Endothelial cell of umbilical vein (primary cell): Measurements from ENCODE around the gene CD109. TPM values are rescaled to one million over a fixed set of nuclear protein-coding genes. Genes with fewer than 3 reads are reported as not detected.
"Not testable (repeated sequence)": the region's sequence is repeated elsewhere in the genome, so short reads cannot be mapped to it uniquely, and the experiment has no call there.

Experiments
- BruUV-seq: library from RNA; stranded (reverse); fragments of 400-500 nt; replicated peaks from 2 replicates; lab custom pipeline; 2021; lab: Mats Ljungman, UMichigan
- CTCF ChIA-PET: fragments of 300-600, 350-600 bp; sonication (Branson Sonifier 250); formaldehyde crosslinking; loops from one replicate; lab custom pipeline; 2021; ENCODE audit warnings: antibody characterized with exemption, inconsistent platforms; lab: Charles Lee
- POLR2A ChIA-PET: fragments of 300-600, 350-600 bp; sonication (Branson Sonifier 250); formaldehyde crosslinking; loops from one replicate; lab custom pipeline; 2021; ENCODE audit warnings: antibody characterized with exemption, inconsistent platforms; lab: Charles Lee
- DNase-seq: peaks from one replicate; pipeline ENCODE4 v3.0.0-alpha.2; 2011; ENCODE audit warnings: low read depth, low spot score
- FAIRE-seq: peaks from 2 replicates; lab custom pipeline; 2011; peaks lifted over from hg19 to GRCh38; lab: Jason Lieb, UNC
- H2AFZ ChIP-seq: 2 replicates; pipeline ENCODE4 v1.6.0; 2012; ENCODE audit warnings: low read depth, low read length, control low read depth, inconsistent platforms
- H3K27ac ChIP-seq: 2 replicates; pipeline ENCODE4 v1.5.1; 2011; ENCODE audit warnings: low read depth, mild to moderate bottlenecking, control low read depth, low read length, moderate library complexity; ENCODE audit not compliant: insufficient read depth
- H3K27me3 ChIP-seq, 2 experiments: 2 replicates each; pipeline versions ENCODE4 v1.6.0 to v1.6.1; 2011; ENCODE audit warnings: low read length in 2 of 2, mixed read lengths in 1 of 2; ENCODE audit not compliant: control insufficient read depth in 2 of 2, insufficient read depth in 2 of 2
- H3K36me3 ChIP-seq, 2 experiments: 2 replicates in 1 of 2; 3 replicates in 1 of 2; pipeline ENCODE4 v1.5.1; 2011; ENCODE audit warnings: low read length in 2 of 2, mild to moderate bottlenecking in 1 of 2, moderate library complexity in 1 of 2; ENCODE audit not compliant: control insufficient read depth in 2 of 2, insufficient read depth in 2 of 2; ENCODE audit errors: extremely low read depth in 1 of 2
- H3K4me1 ChIP-seq: 3 replicates; pipeline ENCODE4 v1.5.1; 2011; ENCODE audit warnings: mild to moderate bottlenecking, low read length; ENCODE audit not compliant: control insufficient read depth, insufficient read depth; ENCODE audit errors: extremely low read depth
- H3K4me2 ChIP-seq: 2 replicates; pipeline ENCODE4 v1.6.1; 2011; ENCODE audit warnings: low read length, control low read depth, mixed read lengths; ENCODE audit not compliant: insufficient read depth
- H3K4me3 ChIP-seq, 3 experiments: fragments of 200-600 bp in 1 of 3; sonication (generic), shearing (Covaris generic) in 1 of 3; replicated peaks in 1 of 3; 2 replicates each; pipeline ENCODE4 v1.5.1; 2011 to 2016; ENCODE audit warnings: control low read depth in 3 of 3, low read length in 3 of 3, mild to moderate bottlenecking in 2 of 3, inconsistent platforms in 1 of 3, low read depth in 1 of 3, moderate library complexity in 1 of 3; ENCODE audit not compliant: insufficient read depth in 1 of 3
- H3K79me2 ChIP-seq: 2 replicates; pipeline ENCODE4 v1.6.0; 2012; ENCODE audit warnings: low read length, inconsistent platforms; ENCODE audit not compliant: control insufficient read depth, insufficient read depth
- H3K9ac ChIP-seq: replicated peaks from 2 replicates; pipeline ENCODE3; 2011; ENCODE audit warnings: low read length, control low read depth; ENCODE audit not compliant: insufficient read depth; ENCODE audit errors: extremely low read depth
- H3K9me1 ChIP-seq: replicated peaks from 3 replicates; pipeline ENCODE4 v1.6.0; 2011; ENCODE audit warnings: mild to moderate bottlenecking, low read length; ENCODE audit not compliant: control insufficient read depth, insufficient read depth; ENCODE audit errors: extremely low read depth
- H3K9me3 ChIP-seq: replicated peaks from 2 replicates; pipeline ENCODE4 v1.5.1; 2012; ENCODE audit warnings: low read length, inconsistent platforms; ENCODE audit not compliant: control insufficient read depth, insufficient read depth
- H4K20me1 ChIP-seq: replicated peaks from 2 replicates; pipeline ENCODE3; 2011; ENCODE audit warnings: mild to moderate bottlenecking, low read length; ENCODE audit not compliant: control insufficient read depth, insufficient read depth; ENCODE audit errors: extremely low read depth
- CTCF ChIP-seq, 2 donors: IDR thresholded peaks; 1 replicate in 1 of 2; 2 replicates in 1 of 2; pipeline ENCODE4 v1.5.1; 2011; ENCODE audit warnings: low read length in 2 of 2, mild to moderate bottlenecking in 2 of 2, moderate library complexity in 2 of 2, control low read depth in 1 of 2, inconsistent platforms in 1 of 2, low read depth in 1 of 2; ENCODE audit not compliant: insufficient read depth in 1 of 2; ENCODE audit errors: extremely low read depth in 1 of 2
- EZH2 ChIP-seq: IDR thresholded peaks from 2 replicates; pipeline ENCODE4 v1.6.1; 2012; ENCODE audit warnings: borderline replicate concordance, low read depth, mild to moderate bottlenecking, moderate library complexity, low read length, inconsistent platforms; ENCODE audit not compliant: severe bottlenecking
- FOS ChIP-seq: IDR thresholded peaks from 2 replicates; pipeline ENCODE4 v1.6.1; 2011; ENCODE audit warnings: mild to moderate bottlenecking, low read length, moderate library complexity, borderline replicate concordance; ENCODE audit not compliant: insufficient read depth
- GATA2 ChIP-seq: IDR thresholded peaks from 2 replicates; pipeline ENCODE4 v1.7.0; 2011; ENCODE audit warnings: low read depth, mild to moderate bottlenecking, moderate library complexity, mixed read lengths, low read length; ENCODE audit not compliant: insufficient read length, insufficient read depth
- JUN ChIP-seq: IDR thresholded peaks from 2 replicates; pipeline ENCODE4 v1.6.1; 2011; ENCODE audit warnings: borderline replicate concordance, low read depth; ENCODE audit not compliant: insufficient read length, insufficient read depth
- MAX ChIP-seq: IDR thresholded peaks from 2 replicates; pipeline ENCODE4 v1.6.1; 2011; ENCODE audit not compliant: insufficient read depth, insufficient read length
- MYC ChIP-seq: IDR thresholded peaks from one replicate; pipeline ENCODE4 v1.6.1; 2011; ENCODE audit warnings: mild to moderate bottlenecking, low read depth, low read length
- POLR2A ChIP-seq: IDR thresholded peaks from 2 replicates; pipeline ENCODE4 v1.6.1; 2012; ENCODE audit warnings: low read depth, mild to moderate bottlenecking, control low read depth, low read length
- POLR2AphosphoS5 ChIP-seq: IDR thresholded peaks from 2 replicates; pipeline ENCODE4 v1.6.1; 2012; ENCODE audit warnings: low read depth, mild to moderate bottlenecking, control low read depth, low read length, moderate library complexity; ENCODE audit not compliant: insufficient read depth
- dilution Hi-C: fragments of 300-500 bp; cut with MboI; formaldehyde crosslinking; loops from one replicate; pipeline ENCODE4 v1.15.0; 2019; ENCODE audit warnings: low sequenced_read_pairs; ENCODE audit not compliant: extremely low pct_ligation_motif_present
- intact Hi-C: fragments of 100-400 bp; cut with micrococcal nuclease; formaldehyde crosslinking; loops from one replicate; pipeline ENCODE4 v1.10.0; 2022
- polyA plus RNA-seq, 4 experiments: library from polyadenylated mRNA; depleted of rRNA in 3 of 4; stranded (reverse) in 3 of 4; unstranded in 1 of 4; fragments of >200 nt; gene quantifications; 2 replicates each; pipeline versions ENCODE4 v1.2.1 to v1.2.3, GENCODE V29; 2011 to 2012; ENCODE audit warnings: missing spikeins in 1 of 4
- total RNA-seq: library from RNA; stranded (reverse); gene quantifications from 2 replicates; pipeline ENCODE4 v1.2.3, GENCODE V29; 2021

The CD109 gene
- total and polyA plus RNA-seq, 2 donors (not counting 3 experiments of a cell fraction or from before 2014, with no cell fraction given): 33.9 to 107 TPM

GRCh38 chr6:73832313-73832712, 136.3 kb downstream of the CD109 start:
- no peaks in the 10 kb centered on the region for H3K9me3 ChIP-seq
- ChIA-PET POLR2A (no interaction called here), CTCF (no interaction called here)
- no peak overlapping the region for H3K4me3 ChIP-seq
- H3K4me1 ChIP-seq: no peaks in the 10 kb centered on the region
- no peak overlapping the region for H3K27ac ChIP-seq
- H4K20me1 ChIP-seq: no peaks in the 10 kb centered on the region
- FAIRE-seq: no peak
- TF ChIP-seq MYC: no peak
- TF ChIP-seq POLR2A: no peak
- TF ChIP-seq JUN: no peak
- TF ChIP-seq EZH2: no peak
- TF ChIP-seq FOS: no peak
- TF ChIP-seq MAX: no peak
- no peak for TF ChIP-seq GATA2
- no peak for TF ChIP-seq CTCF (IDR thresholded peaks at IDR 0.05; ENCODE audit: extremely low read depth in 1 of 2, insufficient read depth in 1 of 2, low read depth in 1 of 2, low read length in 2 of 2)
- TF ChIP-seq POLR2AphosphoS5: no peak
- no peaks in the 10 kb centered on the region for H3K79me2 ChIP-seq
- no peak overlapping the region for H3K9ac ChIP-seq
- BruUV-seq: no TSS peak
- peaks cover 0 to 1% of the 10 kb centered on the region in 2 experiments for H3K36me3 ChIP-seq
- H3K27me3 ChIP-seq: no peaks in the 10 kb centered on the region
- DNase-seq: no peak
- dilution Hi-C loops (no loop called here), intact Hi-C loops (no loop called here)
- no peak overlapping the region for H2AFZ ChIP-seq
- H3K9me1 ChIP-seq: no peaks in the 10 kb centered on the region
- no peak overlapping the region for H3K4me2 ChIP-seq

GRCh38 chr6:73844696-73845095, 148.7 kb downstream of the CD109 start:
- H3K9me1 ChIP-seq, CTCF ChIA-PET, H4K20me1 ChIP-seq, dilution Hi-C loops, H3K9ac ChIP-seq, H3K4me2 ChIP-seq, BruUV-seq, H3K36me3 ChIP-seq, H3K4me3 ChIP-seq, H3K4me1 ChIP-seq, H3K27me3 ChIP-seq, POLR2A ChIA-PET, FAIRE-seq, H3K9me3 ChIP-seq, H2AFZ ChIP-seq, intact Hi-C loops, H3K27ac ChIP-seq, H3K79me2 ChIP-seq, DNase-seq: not testable (repeated sequence)

- H3K36me3 ChIP-seq, H3K27ac ChIP-seq, H3K9me1 ChIP-seq, H3K9ac ChIP-seq, H2AFZ ChIP-seq, H4K20me1 ChIP-seq, dilution Hi-C loops, POLR2A ChIA-PET, H3K4me2 ChIP-seq, DNase-seq, BruUV-seq, H3K4me1 ChIP-seq, H3K27me3 ChIP-seq, intact Hi-C loops, CTCF ChIA-PET, H3K4me3 ChIP-seq, H3K9me3 ChIP-seq, FAIRE-seq, H3K79me2 ChIP-seq: not testable (repeated sequence)
Observed at GRCh38 chr6:73851048-73851447, 155.0 kb downstream of the CD109 start.
